ENCODE data around the gene IL17D.

DNA sequence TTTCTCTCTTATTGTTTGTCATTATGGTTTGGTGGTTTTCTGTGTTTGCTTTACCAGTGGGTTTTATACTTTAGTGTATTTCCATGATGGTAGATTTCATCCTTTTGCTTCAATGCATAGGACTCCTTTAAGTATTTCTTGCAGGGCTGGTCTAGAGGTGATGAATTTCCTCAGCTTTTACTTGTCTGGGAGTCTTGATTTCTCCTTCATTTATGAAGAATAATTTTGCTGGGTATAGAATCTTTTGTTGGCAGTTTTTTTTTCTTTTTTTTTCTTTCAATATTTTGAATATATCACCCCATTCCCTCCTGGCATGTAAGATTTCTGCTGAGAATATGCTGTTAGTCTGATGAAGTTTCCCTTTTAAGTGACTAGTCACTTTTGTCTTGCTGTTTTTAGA, 50.5 kb downstream of the IL17D start:
- no peak for TF ChIP-seq YY1 (IDR thresholded peaks at IDR 0.05)
- TF ChIP-seq TAF1 (conservative IDR thresholded peaks at IDR 0.05), result no peak
- TF ChIP-seq, protein P1, sequence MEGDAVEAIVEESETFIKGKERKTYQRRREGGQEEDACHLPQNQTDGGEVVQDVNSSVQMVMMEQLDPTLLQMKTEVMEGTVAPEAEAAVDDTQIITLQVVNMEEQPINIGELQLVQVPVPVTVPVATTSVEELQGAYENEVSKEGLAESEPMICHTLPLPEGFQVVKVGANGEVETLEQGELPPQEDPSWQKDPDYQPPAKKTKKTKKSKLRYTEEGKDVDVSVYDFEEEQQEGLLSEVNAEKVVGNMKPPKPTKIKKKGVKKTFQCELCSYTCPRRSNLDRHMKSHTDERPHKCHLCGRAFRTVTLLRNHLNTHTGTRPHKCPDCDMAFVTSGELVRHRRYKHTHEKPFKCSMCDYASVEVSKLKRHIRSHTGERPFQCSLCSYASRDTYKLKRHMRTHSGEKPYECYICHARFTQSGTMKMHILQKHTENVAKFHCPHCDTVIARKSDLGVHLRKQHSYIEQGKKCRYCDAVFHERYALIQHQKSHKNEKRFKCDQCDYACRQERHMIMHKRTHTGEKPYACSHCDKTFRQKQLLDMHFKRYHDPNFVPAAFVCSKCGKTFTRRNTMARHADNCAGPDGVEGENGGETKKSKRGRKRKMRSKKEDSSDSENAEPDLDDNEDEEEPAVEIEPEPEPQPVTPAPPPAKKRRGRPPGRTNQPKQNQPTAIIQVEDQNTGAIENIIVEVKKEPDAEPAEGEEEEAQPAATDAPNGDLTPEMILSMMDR (IDR thresholded peaks at IDR 0.05; ENCODE audit: low read depth, low read length, missing input control), result no peak
- TF ChIP-seq EGR1 (IDR thresholded peaks at IDR 0.05; ENCODE audit: low read depth in 2 of 2), result no peak
- TF ChIP-seq, protein P2, sequence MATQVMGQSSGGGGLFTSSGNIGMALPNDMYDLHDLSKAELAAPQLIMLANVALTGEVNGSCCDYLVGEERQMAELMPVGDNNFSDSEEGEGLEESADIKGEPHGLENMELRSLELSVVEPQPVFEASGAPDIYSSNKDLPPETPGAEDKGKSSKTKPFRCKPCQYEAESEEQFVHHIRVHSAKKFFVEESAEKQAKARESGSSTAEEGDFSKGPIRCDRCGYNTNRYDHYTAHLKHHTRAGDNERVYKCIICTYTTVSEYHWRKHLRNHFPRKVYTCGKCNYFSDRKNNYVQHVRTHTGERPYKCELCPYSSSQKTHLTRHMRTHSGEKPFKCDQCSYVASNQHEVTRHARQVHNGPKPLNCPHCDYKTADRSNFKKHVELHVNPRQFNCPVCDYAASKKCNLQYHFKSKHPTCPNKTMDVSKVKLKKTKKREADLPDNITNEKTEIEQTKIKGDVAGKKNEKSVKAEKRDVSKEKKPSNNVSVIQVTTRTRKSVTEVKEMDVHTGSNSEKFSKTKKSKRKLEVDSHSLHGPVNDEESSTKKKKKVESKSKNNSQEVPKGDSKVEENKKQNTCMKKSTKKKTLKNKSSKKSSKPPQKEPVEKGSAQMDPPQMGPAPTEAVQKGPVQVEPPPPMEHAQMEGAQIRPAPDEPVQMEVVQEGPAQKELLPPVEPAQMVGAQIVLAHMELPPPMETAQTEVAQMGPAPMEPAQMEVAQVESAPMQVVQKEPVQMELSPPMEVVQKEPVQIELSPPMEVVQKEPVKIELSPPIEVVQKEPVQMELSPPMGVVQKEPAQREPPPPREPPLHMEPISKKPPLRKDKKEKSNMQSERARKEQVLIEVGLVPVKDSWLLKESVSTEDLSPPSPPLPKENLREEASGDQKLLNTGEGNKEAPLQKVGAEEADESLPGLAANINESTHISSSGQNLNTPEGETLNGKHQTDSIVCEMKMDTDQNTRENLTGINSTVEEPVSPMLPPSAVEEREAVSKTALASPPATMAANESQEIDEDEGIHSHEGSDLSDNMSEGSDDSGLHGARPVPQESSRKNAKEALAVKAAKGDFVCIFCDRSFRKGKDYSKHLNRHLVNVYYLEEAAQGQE (IDR thresholded peaks at IDR 0.05), result no peak
- no peak for TF ChIP-seq JUND (IDR thresholded peaks at IDR 0.05)
- TF ChIP-seq RAD21 (IDR thresholded peaks at IDR 0.05), result no peak
- TF ChIP-seq, protein P3, sequence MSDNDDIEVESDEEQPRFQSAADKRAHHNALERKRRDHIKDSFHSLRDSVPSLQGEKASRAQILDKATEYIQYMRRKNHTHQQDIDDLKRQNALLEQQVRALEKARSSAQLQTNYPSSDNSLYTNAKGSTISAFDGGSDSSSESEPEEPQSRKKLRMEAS (IDR thresholded peaks at IDR 0.05), result no peak
- no peak for TF ChIP-seq SP1 (IDR thresholded peaks at IDR 0.05)
- no peak for TF ChIP-seq GABPA (IDR thresholded peaks at IDR 0.05 in 1 of 2, conservative IDR thresholded peaks at IDR 0.05 in 1 of 2)
- TF ChIP-seq RXRA (IDR thresholded peaks at IDR 0.05), result no peak
- TF ChIP-seq FOXA2 (IDR thresholded peaks at IDR 0.05), result no peak
- TF ChIP-seq, protein P4, sequence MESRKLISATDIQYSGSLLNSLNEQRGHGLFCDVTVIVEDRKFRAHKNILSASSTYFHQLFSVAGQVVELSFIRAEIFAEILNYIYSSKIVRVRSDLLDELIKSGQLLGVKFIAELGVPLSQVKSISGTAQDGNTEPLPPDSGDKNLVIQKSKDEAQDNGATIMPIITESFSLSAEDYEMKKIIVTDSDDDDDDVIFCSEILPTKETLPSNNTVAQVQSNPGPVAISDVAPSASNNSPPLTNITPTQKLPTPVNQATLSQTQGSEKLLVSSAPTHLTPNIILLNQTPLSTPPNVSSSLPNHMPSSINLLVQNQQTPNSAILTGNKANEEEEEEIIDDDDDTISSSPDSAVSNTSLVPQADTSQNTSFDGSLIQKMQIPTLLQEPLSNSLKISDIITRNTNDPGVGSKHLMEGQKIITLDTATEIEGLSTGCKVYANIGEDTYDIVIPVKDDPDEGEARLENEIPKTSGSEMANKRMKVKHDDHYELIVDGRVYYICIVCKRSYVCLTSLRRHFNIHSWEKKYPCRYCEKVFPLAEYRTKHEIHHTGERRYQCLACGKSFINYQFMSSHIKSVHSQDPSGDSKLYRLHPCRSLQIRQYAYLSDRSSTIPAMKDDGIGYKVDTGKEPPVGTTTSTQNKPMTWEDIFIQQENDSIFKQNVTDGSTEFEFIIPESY (IDR thresholded peaks at IDR 0.05), result no peak

Data from liver (tissue), 3 donors.